HEK293 (cell line): Measurements from ENCODE around the gene POC1B.

ENCODE experiments used
- HOXA7 ChIP-seq: sonication (generic); formaldehyde crosslinking; IDR thresholded peaks from 2 replicates; pipeline ENCODE4 v1.8.1; 2022; ENCODE audit warnings: missing genetic modification reagents, borderline replicate concordance
- ZNF558 ChIP-seq: fragments of 450-650 bp; formaldehyde crosslinking; IDR thresholded peaks from 2 replicates; pipeline ENCODE4 v1.5.1; 2016; ENCODE audit warnings: missing biosample characterization, missing genetic modification characterization

- TF ChIP-seq ZNF558 (tag by site-specific recombination) (no peak), HOXA7 (CRISPR knock-in tag) (no peak)
Measured at GRCh38 chr12:89417246-89417977, 108.4 kb downstream of the POC1B start.
